GM18499 (cell line): ENCODE measurements around the gene FUT8.
"Not testable (repeated sequence)": the region's sequence is repeated elsewhere in the genome, so short reads cannot be mapped to it uniquely, and the experiment has no call there.

Source experiments
- ATAC-seq: cut with Tn5 transposase; IDR thresholded peaks from one replicate; pipeline ENCODE4 v1.9.1; 2021; ENCODE audit warnings: moderate number of reproducible peaks; ENCODE audit not compliant: insufficient read depth, unreplicated experiment

FUT8 gene

GRCh38 chr14:65686761-65687160, 274.2 kb downstream of the FUT8 start:
- ATAC-seq: no peak

GRCh38 chr14:65689070-65689469, 276.5 kb downstream of the FUT8 start:
- ATAC-seq: no peak

GRCh38 chr14:65692566-65692965, 280.0 kb downstream of the FUT8 start:
- not testable (repeated sequence) for ATAC-seq

GRCh38 chr14:65696801-65697200, 284.3 kb downstream of the FUT8 start:
- no peak for ATAC-seq

- ATAC-seq: no peak
Measured at GRCh38 chr14:65703521-65703920, 291.0 kb downstream of the FUT8 start.

GRCh38 chr14:65703996-65704395, 291.5 kb downstream of the FUT8 start:
- no peak for ATAC-seq

GRCh38 chr14:65704437-65704836, 291.9 kb downstream of the FUT8 start:
- ATAC-seq: no peak

GRCh38 chr14:65704850-65705249, 292.3 kb downstream of the FUT8 start:
- ATAC-seq: no peak

- no peak for ATAC-seq
Measured at GRCh38 chr14:65709576-65709975, 297.0 kb downstream of the FUT8 start.

GRCh38 chr14:65716813-65717212, 304.3 kb downstream of the FUT8 start:
- not testable (repeated sequence) for ATAC-seq

- ATAC-seq: not testable (repeated sequence)
Measured at GRCh38 chr14:65717384-65717915, 304.9 kb downstream of the FUT8 start.

GRCh38 chr14:65718629-65719028, 306.1 kb downstream of the FUT8 start:
- no peak for ATAC-seq

- ATAC-seq: no peak
Measured at GRCh38 chr14:65720171-65720570, 307.6 kb downstream of the FUT8 start.

GRCh38 chr14:65720743-65721142, 308.2 kb downstream of the FUT8 start:
- ATAC-seq: no peak

- no peak for ATAC-seq
Measured at GRCh38 chr14:65723348-65723747, 310.8 kb downstream of the FUT8 start.

- no peak for ATAC-seq
Measured at GRCh38 chr14:65728604-65729003, 316.1 kb downstream of the FUT8 start.

- no peak for ATAC-seq
Measured at GRCh38 chr14:65729566-65729965, 317.0 kb downstream of the FUT8 start.

- peak; percentile 97 for ATAC-seq
Measured at GRCh38 chr14:65731933-65732506, 319.5 kb downstream of the FUT8 start.

GRCh38 chr14:65738339-65738738, 325.8 kb downstream of the FUT8 start:
- no peak for ATAC-seq

GRCh38 chr14:65745396-65746190, 333.1 kb downstream of the FUT8 start:
- ATAC-seq: no peak

- ATAC-seq: no peak
Measured at GRCh38 chr14:65748796-65749195, 336.3 kb downstream of the FUT8 start.

- ATAC-seq: no peak
Measured at GRCh38 chr14:65749287-65749686, 336.8 kb downstream of the FUT8 start.
